ENCODE data around the gene CDH13.

DNA sequence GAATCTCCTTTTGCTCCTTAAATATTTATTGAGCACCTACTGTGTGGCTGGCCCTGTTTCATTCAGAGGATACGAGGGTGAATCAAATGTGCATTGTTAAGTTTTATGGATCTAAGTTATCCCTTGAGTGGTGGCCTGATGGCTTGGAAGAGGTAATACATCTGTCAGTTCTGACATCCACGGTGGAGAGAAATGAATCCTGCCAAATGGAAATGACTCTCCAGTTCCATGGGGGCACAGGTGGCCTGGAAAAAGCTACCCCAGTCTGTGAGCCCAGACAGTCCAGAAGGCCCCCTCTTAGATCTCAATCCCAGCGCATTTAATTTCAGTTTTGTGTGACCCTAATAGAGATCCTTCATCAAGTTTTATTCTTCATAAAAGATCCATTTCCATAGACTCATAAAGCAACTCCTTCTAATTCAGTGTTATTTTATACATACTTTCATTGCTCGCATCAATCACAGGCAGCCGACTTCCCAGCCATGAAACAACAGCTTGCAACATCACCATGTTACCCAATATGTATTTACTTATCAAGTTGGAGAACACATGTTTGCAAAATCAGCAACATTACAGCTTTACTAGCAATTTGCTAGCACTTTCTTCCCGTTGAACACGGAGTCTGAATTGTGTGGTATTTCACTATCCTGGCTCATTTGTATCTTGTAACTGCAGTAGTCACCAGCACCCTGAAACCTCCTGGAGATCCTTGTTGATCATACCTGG, 846.2 kb downstream of the CDH13 start:
- TF ChIP-seq, protein P1, sequence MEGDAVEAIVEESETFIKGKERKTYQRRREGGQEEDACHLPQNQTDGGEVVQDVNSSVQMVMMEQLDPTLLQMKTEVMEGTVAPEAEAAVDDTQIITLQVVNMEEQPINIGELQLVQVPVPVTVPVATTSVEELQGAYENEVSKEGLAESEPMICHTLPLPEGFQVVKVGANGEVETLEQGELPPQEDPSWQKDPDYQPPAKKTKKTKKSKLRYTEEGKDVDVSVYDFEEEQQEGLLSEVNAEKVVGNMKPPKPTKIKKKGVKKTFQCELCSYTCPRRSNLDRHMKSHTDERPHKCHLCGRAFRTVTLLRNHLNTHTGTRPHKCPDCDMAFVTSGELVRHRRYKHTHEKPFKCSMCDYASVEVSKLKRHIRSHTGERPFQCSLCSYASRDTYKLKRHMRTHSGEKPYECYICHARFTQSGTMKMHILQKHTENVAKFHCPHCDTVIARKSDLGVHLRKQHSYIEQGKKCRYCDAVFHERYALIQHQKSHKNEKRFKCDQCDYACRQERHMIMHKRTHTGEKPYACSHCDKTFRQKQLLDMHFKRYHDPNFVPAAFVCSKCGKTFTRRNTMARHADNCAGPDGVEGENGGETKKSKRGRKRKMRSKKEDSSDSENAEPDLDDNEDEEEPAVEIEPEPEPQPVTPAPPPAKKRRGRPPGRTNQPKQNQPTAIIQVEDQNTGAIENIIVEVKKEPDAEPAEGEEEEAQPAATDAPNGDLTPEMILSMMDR (IDR thresholded peaks at IDR 0.05; ENCODE audit: control extremely low read depth in 1 of 3, insufficient read depth in 1 of 3, low read depth in 1 of 3, low read length in 3 of 3), result no peak
- TF ChIP-seq NANOG (IDR thresholded peaks at IDR 0.05; ENCODE audit: insufficient read depth, low read depth, low read length, poor library complexity, severe bottlenecking) (no peak), POLR2A (IDR thresholded peaks at IDR 0.05; ENCODE audit: control extremely low read depth in 1 of 2, low read depth in 2 of 2, low read length in 2 of 2) (no peak), YY1 (IDR thresholded peaks at IDR 0.05; ENCODE audit: low read depth, low read length) (no peak), RXRA (IDR thresholded peaks at IDR 0.05; ENCODE audit: insufficient read depth, low read depth, low read length) (no peak), JUND (IDR thresholded peaks at IDR 0.05; ENCODE audit: low read length) (no peak), EZH2 (IDR thresholded peaks at IDR 0.05; ENCODE audit: low read depth, low read length, severe bottlenecking) (no peak), GABPA (IDR thresholded peaks at IDR 0.05; ENCODE audit: borderline replicate concordance, insufficient read depth, low read length) (no peak), EP300 (IDR thresholded peaks at IDR 0.05; ENCODE audit: borderline replicate concordance in 1 of 2, low read depth in 2 of 2, low read length in 2 of 2) (no peak), POLR2AphosphoS5 (IDR thresholded peaks at IDR 0.05; ENCODE audit: low read depth, low read length) (no peak)
- TF ChIP-seq, protein P2, sequence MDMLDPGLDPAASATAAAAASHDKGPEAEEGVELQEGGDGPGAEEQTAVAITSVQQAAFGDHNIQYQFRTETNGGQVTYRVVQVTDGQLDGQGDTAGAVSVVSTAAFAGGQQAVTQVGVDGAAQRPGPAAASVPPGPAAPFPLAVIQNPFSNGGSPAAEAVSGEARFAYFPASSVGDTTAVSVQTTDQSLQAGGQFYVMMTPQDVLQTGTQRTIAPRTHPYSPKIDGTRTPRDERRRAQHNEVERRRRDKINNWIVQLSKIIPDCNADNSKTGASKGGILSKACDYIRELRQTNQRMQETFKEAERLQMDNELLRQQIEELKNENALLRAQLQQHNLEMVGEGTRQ (IDR thresholded peaks at IDR 0.05; ENCODE audit: low read length), result no peak
